SIG-M5 treated with dmso at 0.1 percent for 504 hours (cell line): ENCODE results near the gene KCNK5.

Experiments
- DNase-seq: peaks from one replicate; lab custom pipeline; 2025; ENCODE audit not compliant: unreplicated experiment; lab: John Stamatoyannopoulos, UW

The KCNK5 gene

GRCh38 chr6:39143238-39143930, 85.9 kb downstream of the KCNK5 start:
- DNase-seq, result no peak

- DNase-seq, result no peak
Measured at GRCh38 chr6:39140556-39141167, 88.6 kb downstream of the KCNK5 start.
